WTC11 (cell line): ENCODE measurements around the gene SLC2A6. TPM values are rescaled to one million over a fixed set of nuclear protein-coding genes. Genes with fewer than 3 reads are reported as not detected.

Source experiments
- ATAC-seq: fragments of 200-7000 bp; cut with Tn5 transposase; 2 replicates; pipeline ENCODE4 v1.10.0; 2021; ENCODE audit warnings: mild to moderate bottlenecking, moderate library complexity
- CTCF ChIA-PET: fragments of 300-600 bp; sonication (Branson Sonifier 250); formaldehyde crosslinking; loops from one replicate; lab custom pipeline; 2021; ENCODE audit warnings: antibody characterized with exemption; lab: Charles Lee
- POLR2A ChIA-PET: fragments of 350-600 bp; sonication (Branson Sonifier 250); formaldehyde crosslinking; loops from one replicate; lab custom pipeline; 2021; ENCODE audit warnings: antibody characterized with exemption; lab: Charles Lee
- DNase-seq: peaks from one replicate; pipeline ENCODE4 v3.0.0; 2021; ENCODE audit warnings: low spot score
- H3K27ac Mint-ChIP-seq: 2 replicates; pipeline ENCODE4 v1.8.0; 2021; ENCODE audit warnings: mixed read lengths
- H3K27me3 Mint-ChIP-seq: 2 replicates; pipeline ENCODE4 v1.8.0; 2021; ENCODE audit warnings: low read depth, mild to moderate bottlenecking, moderate library complexity, mixed read lengths
- H3K36me3 Mint-ChIP-seq: 2 replicates; pipeline ENCODE4 v1.8.0; 2021; ENCODE audit warnings: mixed read lengths
- H3K4me1 Mint-ChIP-seq: 2 replicates; pipeline ENCODE4 v1.8.0; 2022; ENCODE audit warnings: mixed read lengths
- H3K4me3 Mint-ChIP-seq: 2 replicates; pipeline ENCODE4 v1.8.0; 2021; ENCODE audit warnings: mild to moderate bottlenecking, moderate library complexity, mixed read lengths
- H3K9me3 Mint-ChIP-seq: 2 replicates; pipeline ENCODE4 v1.8.0; 2021; ENCODE audit warnings: mixed read lengths
- ATF6 ChIP-seq: sonication (generic); formaldehyde crosslinking; IDR thresholded peaks from 2 replicates; pipeline ENCODE4 v1.8.1; 2023; ENCODE audit warnings: mild to moderate bottlenecking, missing genetic modification reagents
- CBFB ChIP-seq: sonication (generic); formaldehyde crosslinking; IDR thresholded peaks from 2 replicates; pipeline ENCODE4 v1.8.1; 2022; ENCODE audit warnings: mild to moderate bottlenecking, low read depth, missing genetic modification reagents
- CREM ChIP-seq: sonication (generic); formaldehyde crosslinking; IDR thresholded peaks from 2 replicates; pipeline ENCODE4 v1.8.1; 2022; ENCODE audit warnings: mild to moderate bottlenecking, missing genetic modification reagents, moderate library complexity
- ERG ChIP-seq: fragments of 250-450 bp; sonication (Bioruptor Pico); IDR thresholded peaks from 2 replicates; pipeline ENCODE4 v1.8.0; 2021; ENCODE audit warnings: mild to moderate bottlenecking
- FOXP1 ChIP-seq: sonication (generic); formaldehyde crosslinking; IDR thresholded peaks from 2 replicates; pipeline ENCODE4 v1.8.0; 2022; ENCODE audit warnings: missing genetic modification reagents, mild to moderate bottlenecking, moderate library complexity, borderline replicate concordance
- FOXP4 ChIP-seq: sonication (generic); formaldehyde crosslinking; IDR thresholded peaks from 2 replicates; pipeline ENCODE4 v1.8.0; 2022; ENCODE audit warnings: mild to moderate bottlenecking, missing genetic modification reagents
- GTF2I ChIP-seq: fragments of 250-450 bp; sonication (Bioruptor Pico); conservative IDR thresholded peaks from 2 replicates; pipeline ENCODE4 v1.4.0; 2021; ENCODE audit warnings: mild to moderate bottlenecking
- MAX ChIP-seq: sonication (generic); formaldehyde crosslinking; IDR thresholded peaks from 2 replicates; pipeline ENCODE4 v1.8.0; 2022; ENCODE audit warnings: mild to moderate bottlenecking, missing genetic modification reagents
- MXD4 ChIP-seq: fragments of 250-450 bp; sonication (Bioruptor Pico); IDR thresholded peaks from 2 replicates; pipeline ENCODE4 v1.8.0; 2021; ENCODE audit warnings: mild to moderate bottlenecking, moderate library complexity, borderline replicate concordance
- NR3C1 ChIP-seq: sonication (generic); formaldehyde crosslinking; conservative IDR thresholded peaks from 2 replicates; pipeline ENCODE4 v1.8.1; 2023; ENCODE audit warnings: low read depth, mild to moderate bottlenecking, missing genetic modification reagents
- OVOL2 ChIP-seq: fragments of 250-450 bp; sonication (Bioruptor Pico); IDR thresholded peaks from 2 replicates; pipeline ENCODE4 v1.9.0; 2021; ENCODE audit warnings: mild to moderate bottlenecking, borderline replicate concordance
- ZMAT4 ChIP-seq: fragments of 250-450 bp; sonication (Bioruptor Pico); IDR thresholded peaks from 2 replicates; pipeline ENCODE4 v1.9.0; 2021; ENCODE audit warnings: mild to moderate bottlenecking
- ZNF232 ChIP-seq: sonication (generic); formaldehyde crosslinking; IDR thresholded peaks from 2 replicates; pipeline ENCODE4 v1.8.0; 2022; ENCODE audit warnings: mild to moderate bottlenecking, missing genetic modification reagents
- ZNF263 ChIP-seq: sonication (generic); formaldehyde crosslinking; IDR thresholded peaks from 2 replicates; pipeline ENCODE4 v1.8.1; 2022; ENCODE audit warnings: low read depth, mild to moderate bottlenecking, moderate library complexity, missing genetic modification reagents
- total RNA-seq: library from RNA; stranded (reverse); gene quantifications from 3 replicates; pipeline ENCODE4 v1.2.3, GENCODE V29; 2021
- TF ChIP-seq, protein P1 (sequence below): sonication (generic); formaldehyde crosslinking; IDR thresholded peaks from 2 replicates; pipeline ENCODE4 v1.8.0; 2023; ENCODE audit warnings: missing genetic modification reagents
- TF ChIP-seq, protein P2 (sequence below): sonication (generic); formaldehyde crosslinking; conservative IDR thresholded peaks from 2 replicates; pipeline ENCODE4 v1.8.1; 2023; ENCODE audit warnings: mild to moderate bottlenecking, low read depth, missing genetic modification reagents, moderate library complexity
- TF ChIP-seq, protein P3 (sequence below): sonication (generic); formaldehyde crosslinking; IDR thresholded peaks from 2 replicates; pipeline ENCODE4 v1.8.0; 2022; ENCODE audit warnings: mild to moderate bottlenecking, missing genetic modification reagents
- TF ChIP-seq, protein P4 (sequence below): fragments of 250-450 bp; sonication (Bioruptor Pico); IDR thresholded peaks from 2 replicates; pipeline ENCODE4 v1.9.0; 2021; ENCODE audit warnings: mild to moderate bottlenecking, borderline replicate concordance

SLC2A6 gene
- total RNA-seq, 1 experiment from 2014 or later: 16.6 TPM

DNA sequence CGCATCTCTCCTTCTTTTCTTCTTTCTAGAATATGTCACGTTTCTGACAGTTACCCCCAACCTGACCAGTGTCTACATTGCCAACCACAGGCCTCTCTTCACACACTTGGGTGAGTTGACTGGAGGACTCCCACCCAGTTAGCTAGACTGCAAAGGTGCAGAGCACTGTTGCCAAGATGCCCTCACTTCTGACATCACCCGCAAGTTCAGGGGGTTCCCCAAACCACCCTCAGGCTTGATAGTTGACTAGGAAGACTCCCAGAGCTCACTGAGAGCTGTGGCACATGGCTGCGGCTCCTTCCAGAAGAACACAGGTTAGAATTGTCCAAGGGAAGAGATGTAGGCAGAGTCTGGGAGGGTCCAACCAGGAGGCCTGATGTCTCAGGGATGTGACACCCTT is 39.6 kb downstream of the SLC2A6 start:
- DNase-seq (no peak), ATAC-seq (no peak)
- CTCF ChIA-PET: interaction anchor here (1.7 kb wide), 1 partner anchor 20 kb away, joined by 7 read pairs; the partner anchor contains the start of gene CACFD1
- no peak for TF ChIP-seq ATF6 (CRISPR knock-in tag)
- no peak for TF ChIP-seq ZNF263 (CRISPR knock-in tag)
- TF ChIP-seq, protein P1, sequence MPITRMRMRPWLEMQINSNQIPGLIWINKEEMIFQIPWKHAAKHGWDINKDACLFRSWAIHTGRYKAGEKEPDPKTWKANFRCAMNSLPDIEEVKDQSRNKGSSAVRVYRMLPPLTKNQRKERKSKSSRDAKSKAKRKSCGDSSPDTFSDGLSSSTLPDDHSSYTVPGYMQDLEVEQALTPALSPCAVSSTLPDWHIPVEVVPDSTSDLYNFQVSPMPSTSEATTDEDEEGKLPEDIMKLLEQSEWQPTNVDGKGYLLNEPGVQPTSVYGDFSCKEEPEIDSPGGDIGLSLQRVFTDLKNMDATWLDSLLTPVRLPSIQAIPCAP (CRISPR knock-in tag): no peak
- TF ChIP-seq ZMAT4: no peak
- no peak for TF ChIP-seq FOXP1
- TF ChIP-seq MXD4: no peak
- TF ChIP-seq, protein P2, sequence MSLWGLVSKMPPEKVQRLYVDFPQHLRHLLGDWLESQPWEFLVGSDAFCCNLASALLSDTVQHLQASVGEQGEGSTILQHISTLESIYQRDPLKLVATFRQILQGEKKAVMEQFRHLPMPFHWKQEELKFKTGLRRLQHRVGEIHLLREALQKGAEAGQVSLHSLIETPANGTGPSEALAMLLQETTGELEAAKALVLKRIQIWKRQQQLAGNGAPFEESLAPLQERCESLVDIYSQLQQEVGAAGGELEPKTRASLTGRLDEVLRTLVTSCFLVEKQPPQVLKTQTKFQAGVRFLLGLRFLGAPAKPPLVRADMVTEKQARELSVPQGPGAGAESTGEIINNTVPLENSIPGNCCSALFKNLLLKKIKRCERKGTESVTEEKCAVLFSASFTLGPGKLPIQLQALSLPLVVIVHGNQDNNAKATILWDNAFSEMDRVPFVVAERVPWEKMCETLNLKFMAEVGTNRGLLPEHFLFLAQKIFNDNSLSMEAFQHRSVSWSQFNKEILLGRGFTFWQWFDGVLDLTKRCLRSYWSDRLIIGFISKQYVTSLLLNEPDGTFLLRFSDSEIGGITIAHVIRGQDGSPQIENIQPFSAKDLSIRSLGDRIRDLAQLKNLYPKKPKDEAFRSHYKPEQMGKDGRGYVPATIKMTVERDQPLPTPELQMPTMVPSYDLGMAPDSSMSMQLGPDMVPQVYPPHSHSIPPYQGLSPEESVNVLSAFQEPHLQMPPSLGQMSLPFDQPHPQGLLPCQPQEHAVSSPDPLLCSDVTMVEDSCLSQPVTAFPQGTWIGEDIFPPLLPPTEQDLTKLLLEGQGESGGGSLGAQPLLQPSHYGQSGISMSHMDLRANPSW (CRISPR knock-in tag): no peak
- TF ChIP-seq CBFB (CRISPR knock-in tag): no peak
- no peak for TF ChIP-seq CREM (CRISPR knock-in tag)
- TF ChIP-seq, protein P3, sequence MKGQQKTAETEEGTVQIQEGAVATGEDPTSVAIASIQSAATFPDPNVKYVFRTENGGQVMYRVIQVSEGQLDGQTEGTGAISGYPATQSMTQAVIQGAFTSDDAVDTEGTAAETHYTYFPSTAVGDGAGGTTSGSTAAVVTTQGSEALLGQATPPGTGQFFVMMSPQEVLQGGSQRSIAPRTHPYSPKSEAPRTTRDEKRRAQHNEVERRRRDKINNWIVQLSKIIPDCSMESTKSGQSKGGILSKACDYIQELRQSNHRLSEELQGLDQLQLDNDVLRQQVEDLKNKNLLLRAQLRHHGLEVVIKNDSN (CRISPR knock-in tag): no peak
- TF ChIP-seq FOXP4 (CRISPR knock-in tag): no peak
- no peak for TF ChIP-seq OVOL2
- TF ChIP-seq NR3C1 (CRISPR knock-in tag): no peak
- TF ChIP-seq, protein P4, sequence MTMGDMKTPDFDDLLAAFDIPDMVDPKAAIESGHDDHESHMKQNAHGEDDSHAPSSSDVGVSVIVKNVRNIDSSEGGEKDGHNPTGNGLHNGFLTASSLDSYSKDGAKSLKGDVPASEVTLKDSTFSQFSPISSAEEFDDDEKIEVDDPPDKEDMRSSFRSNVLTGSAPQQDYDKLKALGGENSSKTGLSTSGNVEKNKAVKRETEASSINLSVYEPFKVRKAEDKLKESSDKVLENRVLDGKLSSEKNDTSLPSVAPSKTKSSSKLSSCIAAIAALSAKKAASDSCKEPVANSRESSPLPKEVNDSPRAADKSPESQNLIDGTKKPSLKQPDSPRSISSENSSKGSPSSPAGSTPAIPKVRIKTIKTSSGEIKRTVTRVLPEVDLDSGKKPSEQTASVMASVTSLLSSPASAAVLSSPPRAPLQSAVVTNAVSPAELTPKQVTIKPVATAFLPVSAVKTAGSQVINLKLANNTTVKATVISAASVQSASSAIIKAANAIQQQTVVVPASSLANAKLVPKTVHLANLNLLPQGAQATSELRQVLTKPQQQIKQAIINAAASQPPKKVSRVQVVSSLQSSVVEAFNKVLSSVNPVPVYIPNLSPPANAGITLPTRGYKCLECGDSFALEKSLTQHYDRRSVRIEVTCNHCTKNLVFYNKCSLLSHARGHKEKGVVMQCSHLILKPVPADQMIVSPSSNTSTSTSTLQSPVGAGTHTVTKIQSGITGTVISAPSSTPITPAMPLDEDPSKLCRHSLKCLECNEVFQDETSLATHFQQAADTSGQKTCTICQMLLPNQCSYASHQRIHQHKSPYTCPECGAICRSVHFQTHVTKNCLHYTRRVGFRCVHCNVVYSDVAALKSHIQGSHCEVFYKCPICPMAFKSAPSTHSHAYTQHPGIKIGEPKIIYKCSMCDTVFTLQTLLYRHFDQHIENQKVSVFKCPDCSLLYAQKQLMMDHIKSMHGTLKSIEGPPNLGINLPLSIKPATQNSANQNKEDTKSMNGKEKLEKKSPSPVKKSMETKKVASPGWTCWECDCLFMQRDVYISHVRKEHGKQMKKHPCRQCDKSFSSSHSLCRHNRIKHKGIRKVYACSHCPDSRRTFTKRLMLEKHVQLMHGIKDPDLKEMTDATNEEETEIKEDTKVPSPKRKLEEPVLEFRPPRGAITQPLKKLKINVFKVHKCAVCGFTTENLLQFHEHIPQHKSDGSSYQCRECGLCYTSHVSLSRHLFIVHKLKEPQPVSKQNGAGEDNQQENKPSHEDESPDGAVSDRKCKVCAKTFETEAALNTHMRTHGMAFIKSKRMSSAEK (CRISPR knock-in tag): no peak
- TF ChIP-seq ZNF232 (CRISPR knock-in tag): no peak
- TF ChIP-seq MAX (CRISPR knock-in tag): no peak
- TF ChIP-seq ERG: no peak
- no peak for TF ChIP-seq GTF2I (CRISPR knock-in tag)
- H3K9me3 Mint-ChIP-seq: no peaks in the 10 kb centered on the region
- POLR2A ChIA-PET: no interaction called here
- H3K27ac Mint-ChIP-seq: no peak overlapping the region
- no peaks in the 10 kb centered on the region for H3K4me1 Mint-ChIP-seq
- no peaks in the 10 kb centered on the region for H3K27me3 Mint-ChIP-seq
- H3K36me3 Mint-ChIP-seq: no peaks in the 10 kb centered on the region
- no peak overlapping the region for H3K4me3 Mint-ChIP-seq
